Pancreas (tissue), 10 donors: Measurements from ENCODE around the gene CARMIL3. TPM values are rescaled to one million over a fixed set of nuclear protein-coding genes. Genes with fewer than 3 reads are reported as not detected.

ENCODE experiments used
- ATAC-seq, 4 donors: fragments of 200-7000 bp; cut with Tn5 transposase; one replicate each; pipeline versions ENCODE4 v1.8.0 to v1.9.1; 2020; ENCODE audit warnings: mild to moderate bottlenecking in 4 of 4, moderate library complexity in 4 of 4
- DNase-seq, 6 donors: peaks; one replicate each; pipeline ENCODE4 v3.0.0-alpha.2; 2020
- FAIRE-seq: peaks from 2 replicates; lab custom pipeline; 2012; peaks lifted over from hg19 to GRCh38; lab: Jason Lieb, UNC
- H3K27ac ChIP-seq, 4 donors: fragments of 200-600 bp; sonication (generic); 1 replicate in 3 of 4; 2 replicates in 1 of 4; pipeline versions ENCODE4 v1.5.0 to v1.8.0; 2020
- H3K27me3 ChIP-seq, 4 donors: fragments of 200-600 bp; one replicate each; pipeline ENCODE4 v1.8.0; 2021
- H3K36me3 ChIP-seq, 3 donors: fragments of 200-600 bp; sonication (generic) in 1 of 3; one replicate each; pipeline versions ENCODE4 v1.5.0 to v1.8.0; 2020 to 2021
- H3K4me1 ChIP-seq, 3 donors: fragments of 200-600 bp; one replicate each; pipeline ENCODE4 v1.8.0; 2021
- H3K4me3 ChIP-seq, 4 donors: fragments of 200-600 bp; sonication (generic) in 2 of 4; one replicate each; pipeline versions ENCODE4 v1.5.0 to v1.8.0; 2020 to 2021
- H3K9me3 ChIP-seq, 4 donors: fragments of 200-600 bp; one replicate each; pipeline ENCODE4 v1.8.0; 2021
- CTCF ChIP-seq, 4 donors: fragments of 200-600 bp; sonication (generic) in 3 of 4; IDR thresholded peaks; one replicate each; pipeline versions ENCODE4 v1.5.0 to v1.8.0; 2021; ENCODE audit warnings: antibody characterized with exemption in 4 of 4
- WGBS, 2 donors: extraction: QIAGEN DNeasy Blood & Tissue Kit; methylation state at CpG; one replicate each; pipeline ENCODE4 v1.1.7; 2013; 5-methylcytosine and 5-hydroxymethylcytosine counted together
- intact Hi-C, 3 donors: fragments of 100-400 bp; cut with DNase I; formaldehyde crosslinking; loops; one replicate each; pipeline versions ENCODE4 v1.11.1 to v1.14.2; 2022
- polyA plus RNA-seq, 2 donors: library from polyadenylated mRNA; stranded (reverse); fragments of 200-250 nt; gene quantifications; one replicate each; pipeline ENCODE4 v1.2.3, GENCODE V29; 2013
- total RNA-seq, 6 donors: library from RNA; stranded (reverse); fragmentation: NEBNext Ultra II Directional in 4 of 6; extraction: Animal tissue kit (Norgen Biotek cat#: 25700) in 4 of 6; gene quantifications; one replicate each; pipeline versions ENCODE4 v1.2.1 to v1.2.4, GENCODE V29; 2021 to 2023
- donor health status: healthy with polysubstance abuse.
- donor health status: DM: no; HTN: no; CAD: no; lungs with moderate emphysema.
- donor health status: DM: no; HTN: no; CAD: no.
- donor health status: control.
- donor health status: control.
- donor health status: Bipolar disorder and iron deficiency.
- donor health status: DM: yes; HTN: yes; CAD: no.
- donor health status: DM: no; HTN: no; CAD: no.
- donor health status: DM: no; HTN: no; CAD: no.
- donor health status: DM: yes; HTN: yes; CAD: no.

The CARMIL3 gene
- total and polyA plus RNA-seq, 8 donors: 0.31 to 4.0 (median 0.79) TPM

DNA sequence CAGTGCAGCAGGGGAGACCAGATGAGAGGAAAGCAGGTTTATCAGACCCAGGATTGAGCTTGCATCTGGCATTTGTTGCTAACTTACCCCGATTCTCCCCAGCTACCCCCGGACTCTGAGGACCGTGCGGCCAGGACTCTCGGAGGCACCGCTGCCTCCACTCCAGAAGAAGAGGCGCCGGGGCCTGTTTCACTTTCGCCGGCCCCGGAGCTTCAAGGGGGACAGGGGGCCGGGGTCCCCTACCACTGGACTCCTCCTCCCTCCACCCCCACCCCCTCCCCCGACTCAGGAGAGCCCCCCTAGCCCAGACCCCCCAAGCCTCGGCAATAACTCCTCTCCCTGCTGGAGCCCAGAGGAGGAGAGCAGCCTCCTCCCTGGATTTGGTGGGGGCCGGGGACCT, 13.0 kb downstream of the CARMIL3 start:
- intact Hi-C loops: no loop called here
- Histone ChIP-seq H3K27me3 (no peaks in the 10 kb centered on the region), H3K9me3 (no peaks in the 10 kb centered on the region), H3K4me1 (peaks cover 8 to 10% (median 9%) of the 10 kb centered on the region in 3 donors), H3K4me3 (no peak overlapping the region), H3K36me3 (no peaks in the 10 kb centered on the region), H3K27ac (no peak overlapping the region)
- no peak for FAIRE-seq
- no peak for ATAC-seq
- TF ChIP-seq CTCF (IDR thresholded peaks at IDR 0.05): no peak
- DNase-seq: peak in 2 of 6 donors; percentile 9 to 37
- 80 to 85% methylated on average over 10 to 15 of the region's 15 CpGs for WGBS, 2 donors

- Histone ChIP-seq H3K27ac (no peak overlapping the region), H3K4me3 (no peak overlapping the region), H3K9me3 (no peaks in the 10 kb centered on the region), H3K27me3 (no peaks in the 10 kb centered on the region), H3K4me1 (peaks cover 8 to 10% (median 9%) of the 10 kb centered on the region in 3 donors), H3K36me3 (no peaks in the 10 kb centered on the region)
- DNase-seq (peak in 2 of 6 donors; percentile 37 to 46), ATAC-seq (no peak), FAIRE-seq (no peak)
- no peak for TF ChIP-seq CTCF (IDR thresholded peaks at IDR 0.05)
- intact Hi-C loops: no loop called here
- WGBS, 2 donors: 75 to 80% methylated on average over 8 of the region's 8 CpGs
Observed at GRCh38 chr14:24065408-24065807, 13.6 kb downstream of the CARMIL3 start.

DNA sequence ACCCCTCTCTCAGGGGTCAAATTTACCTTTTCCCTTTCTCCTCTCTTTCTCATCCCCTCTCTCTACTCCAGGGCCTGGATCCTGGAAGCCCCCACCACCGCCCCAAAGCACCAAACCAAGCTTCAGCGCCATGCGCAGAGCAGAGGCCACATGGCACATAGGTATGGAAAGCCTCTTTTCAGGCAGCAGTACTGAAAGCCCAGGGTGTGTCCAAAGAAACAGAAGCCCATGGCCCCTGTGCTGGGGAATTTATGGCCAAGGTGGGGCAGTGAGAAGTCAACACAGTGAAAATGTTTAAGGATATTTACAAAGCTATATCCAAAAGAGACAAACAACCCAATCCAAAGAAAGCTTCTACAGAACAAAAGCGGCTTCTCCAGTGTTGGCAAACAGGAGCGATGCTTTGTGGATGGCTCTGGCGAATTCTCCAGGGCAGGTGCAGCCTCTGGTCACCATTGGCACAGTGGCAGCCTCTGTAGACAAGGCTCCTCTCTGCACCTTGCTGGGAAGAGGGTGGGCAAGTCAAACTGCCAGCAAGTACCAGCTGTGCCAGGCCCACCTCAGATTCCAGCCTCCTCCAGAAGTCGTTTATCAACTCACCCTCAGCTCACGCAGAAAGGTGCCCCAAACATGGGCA, 14.8 kb downstream of the CARMIL3 start:
- intact Hi-C loops: no loop called here
- peak in 1 of 6 donors; percentile 17 for DNase-seq
- no peak for FAIRE-seq
- Histone ChIP-seq H3K4me1 (peaks cover 6 to 8% (median 7%) of the 10 kb centered on the region in 3 donors), H3K9me3 (no peaks in the 10 kb centered on the region), H3K27me3 (no peaks in the 10 kb centered on the region), H3K4me3 (no peak overlapping the region), H3K36me3 (no peaks in the 10 kb centered on the region), H3K27ac (no peak overlapping the region)
- no peak for ATAC-seq
- TF ChIP-seq CTCF (IDR thresholded peaks at IDR 0.05): no peak
- 89 to 90% methylated on average over 8 of the region's 8 CpGs for WGBS, 2 donors

- FAIRE-seq (no peak), ATAC-seq (no peak)
- TF ChIP-seq CTCF (IDR thresholded peaks at IDR 0.05): no peak
Observed at GRCh38 chr14:24067133-24068082, 15.6 kb downstream of the CARMIL3 start.

More at GRCh38 chr14:24067133-24068082, 15.6 kb downstream of the CARMIL3 start:
- 91 to 92% methylated on average over 12 of the region's 12 CpGs for WGBS, 2 donors
- H3K4me3 ChIP-seq: no peak overlapping the region
- no peaks in the 10 kb centered on the region for H3K9me3 ChIP-seq
- H3K27ac ChIP-seq: no peak overlapping the region
- intact Hi-C loops: no loop called here
- DNase-seq: peak in 2 of 6 donors; percentile 38 to 41
- H3K27me3 ChIP-seq: no peaks in the 10 kb centered on the region
- no peaks in the 10 kb centered on the region for H3K36me3 ChIP-seq
- peaks cover 0 to 3% (median 0%) of the 10 kb centered on the region in 3 donors for H3K4me1 ChIP-seq
